Measurements from ENCODE around the gene NKX6-2.

NKX6-2 gene

GRCh38 chr10:132828681-132829080, 42.7 kb upstream of the NKX6-2 start:
- no peaks in the 10 kb centered on the region for H3K79me2 ChIP-seq (ENCODE audit: insufficient read depth, low read length)
- no peaks in the 10 kb centered on the region for H3K27me3 ChIP-seq (ENCODE audit: insufficient read depth, low read length, poor library complexity)
- peaks cover 19% of the 10 kb centered on the region for H3K9me3 ChIP-seq (ENCODE audit: insufficient read depth, low read length, severe bottlenecking)
- H3K4me2 ChIP-seq (ENCODE audit: insufficient read depth, low read length): no peak overlapping the region
- no peaks in the 10 kb centered on the region for H3K36me3 ChIP-seq (ENCODE audit: insufficient read depth, low read length)
- DNase-seq (no peak), ATAC-seq (ENCODE audit: insufficient read depth, low read depth) (no peak)
- H2AFZ ChIP-seq (ENCODE audit: low read depth, low read length): no peak overlapping the region
- no peaks in the 10 kb centered on the region for H4K20me1 ChIP-seq (ENCODE audit: insufficient read depth, low read length)
- no peak overlapping the region for H3K4me3 ChIP-seq (ENCODE audit: low read depth in 1 of 2, low read length in 2 of 2)
- no peak overlapping the region for H3K27ac ChIP-seq (ENCODE audit: low read length)
- H3K4me1 ChIP-seq (ENCODE audit: insufficient read depth, low read length): no peaks in the 10 kb centered on the region
- TF ChIP-seq, protein P1, sequence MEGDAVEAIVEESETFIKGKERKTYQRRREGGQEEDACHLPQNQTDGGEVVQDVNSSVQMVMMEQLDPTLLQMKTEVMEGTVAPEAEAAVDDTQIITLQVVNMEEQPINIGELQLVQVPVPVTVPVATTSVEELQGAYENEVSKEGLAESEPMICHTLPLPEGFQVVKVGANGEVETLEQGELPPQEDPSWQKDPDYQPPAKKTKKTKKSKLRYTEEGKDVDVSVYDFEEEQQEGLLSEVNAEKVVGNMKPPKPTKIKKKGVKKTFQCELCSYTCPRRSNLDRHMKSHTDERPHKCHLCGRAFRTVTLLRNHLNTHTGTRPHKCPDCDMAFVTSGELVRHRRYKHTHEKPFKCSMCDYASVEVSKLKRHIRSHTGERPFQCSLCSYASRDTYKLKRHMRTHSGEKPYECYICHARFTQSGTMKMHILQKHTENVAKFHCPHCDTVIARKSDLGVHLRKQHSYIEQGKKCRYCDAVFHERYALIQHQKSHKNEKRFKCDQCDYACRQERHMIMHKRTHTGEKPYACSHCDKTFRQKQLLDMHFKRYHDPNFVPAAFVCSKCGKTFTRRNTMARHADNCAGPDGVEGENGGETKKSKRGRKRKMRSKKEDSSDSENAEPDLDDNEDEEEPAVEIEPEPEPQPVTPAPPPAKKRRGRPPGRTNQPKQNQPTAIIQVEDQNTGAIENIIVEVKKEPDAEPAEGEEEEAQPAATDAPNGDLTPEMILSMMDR (IDR thresholded peaks at IDR 0.05; ENCODE audit: borderline replicate concordance, extremely low read depth, low read length, poor library complexity, severe bottlenecking): no peak
- no peak for TF ChIP-seq EZH2 (IDR thresholded peaks at IDR 0.05; ENCODE audit: borderline replicate concordance, low read depth, low read length, severe bottlenecking)
- no peak overlapping the region for H3K9ac ChIP-seq (ENCODE audit: low read depth, low read length)

- TF ChIP-seq EZH2 (IDR thresholded peaks at IDR 0.05; ENCODE audit: borderline replicate concordance, low read depth, low read length, severe bottlenecking): no peak
- TF ChIP-seq, protein P1 (IDR thresholded peaks at IDR 0.05; ENCODE audit: borderline replicate concordance, extremely low read depth, low read length, poor library complexity, severe bottlenecking): no peak
- ATAC-seq (ENCODE audit: insufficient read depth, low read depth) (no peak), DNase-seq (no peak)
- no peak overlapping the region for H3K4me2 ChIP-seq (ENCODE audit: insufficient read depth, low read length)
- H3K9me3 ChIP-seq (ENCODE audit: insufficient read depth, low read length, severe bottlenecking): peaks cover 19% of the 10 kb centered on the region
- H3K27ac ChIP-seq (ENCODE audit: low read length): no peak overlapping the region
- no peaks in the 10 kb centered on the region for H3K4me1 ChIP-seq (ENCODE audit: insufficient read depth, low read length)
- H3K27me3 ChIP-seq (ENCODE audit: insufficient read depth, low read length, poor library complexity): no peaks in the 10 kb centered on the region
- H4K20me1 ChIP-seq (ENCODE audit: insufficient read depth, low read length): no peaks in the 10 kb centered on the region
- no peak overlapping the region for H3K4me3 ChIP-seq (ENCODE audit: low read depth in 1 of 2, low read length in 2 of 2)
- no peak overlapping the region for H2AFZ ChIP-seq (ENCODE audit: low read depth, low read length)
- H3K36me3 ChIP-seq (ENCODE audit: insufficient read depth, low read length): no peaks in the 10 kb centered on the region
- H3K9ac ChIP-seq (ENCODE audit: low read depth, low read length): no peak overlapping the region
- no peaks in the 10 kb centered on the region for H3K79me2 ChIP-seq (ENCODE audit: insufficient read depth, low read length)
Observed at GRCh38 chr10:132827861-132828539, 42.1 kb upstream of the NKX6-2 start.

DNA sequence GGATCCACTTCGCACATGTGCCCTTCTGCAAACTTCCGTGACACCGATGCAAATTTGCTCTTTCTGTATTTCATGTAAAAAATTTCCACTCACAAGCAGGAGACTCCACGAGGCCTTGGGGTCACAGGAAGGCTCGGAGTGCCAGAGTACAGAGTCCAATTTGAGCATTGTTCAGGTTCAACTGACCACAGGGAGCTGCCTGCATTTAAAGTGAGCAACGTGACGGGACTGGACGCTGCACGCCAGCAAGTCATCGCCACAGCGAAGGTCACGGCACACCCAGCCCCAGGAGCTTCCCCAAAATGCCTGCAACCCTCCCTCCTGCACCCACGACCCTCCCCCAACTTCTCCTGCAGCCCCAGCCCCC, 41.5 kb upstream of the NKX6-2 start:
- no peak overlapping the region for H3K9ac ChIP-seq (ENCODE audit: low read depth, low read length)
- no peak overlapping the region for H3K27ac ChIP-seq (ENCODE audit: low read length)
- H3K27me3 ChIP-seq (ENCODE audit: insufficient read depth, low read length, poor library complexity): no peaks in the 10 kb centered on the region
- H3K4me1 ChIP-seq (ENCODE audit: insufficient read depth, low read length): no peaks in the 10 kb centered on the region
- no peaks in the 10 kb centered on the region for H4K20me1 ChIP-seq (ENCODE audit: insufficient read depth, low read length)
- no peaks in the 10 kb centered on the region for H3K79me2 ChIP-seq (ENCODE audit: insufficient read depth, low read length)
- TF ChIP-seq, protein P1 (IDR thresholded peaks at IDR 0.05; ENCODE audit: borderline replicate concordance, extremely low read depth, low read length, poor library complexity, severe bottlenecking): no peak
- H3K4me3 ChIP-seq (ENCODE audit: low read depth in 1 of 2, low read length in 2 of 2): no peak overlapping the region
- no peaks in the 10 kb centered on the region for H3K36me3 ChIP-seq (ENCODE audit: insufficient read depth, low read length)
- H3K9me3 ChIP-seq (ENCODE audit: insufficient read depth, low read length, severe bottlenecking): peaks cover 19% of the 10 kb centered on the region
- DNase-seq (no peak), ATAC-seq (ENCODE audit: insufficient read depth, low read depth) (no peak)
- H3K4me2 ChIP-seq (ENCODE audit: insufficient read depth, low read length): no peak overlapping the region
- H2AFZ ChIP-seq (ENCODE audit: low read depth, low read length): no peak overlapping the region
